ENCODE measurements around the gene PGBD1.

PGBD1 gene

DNA sequence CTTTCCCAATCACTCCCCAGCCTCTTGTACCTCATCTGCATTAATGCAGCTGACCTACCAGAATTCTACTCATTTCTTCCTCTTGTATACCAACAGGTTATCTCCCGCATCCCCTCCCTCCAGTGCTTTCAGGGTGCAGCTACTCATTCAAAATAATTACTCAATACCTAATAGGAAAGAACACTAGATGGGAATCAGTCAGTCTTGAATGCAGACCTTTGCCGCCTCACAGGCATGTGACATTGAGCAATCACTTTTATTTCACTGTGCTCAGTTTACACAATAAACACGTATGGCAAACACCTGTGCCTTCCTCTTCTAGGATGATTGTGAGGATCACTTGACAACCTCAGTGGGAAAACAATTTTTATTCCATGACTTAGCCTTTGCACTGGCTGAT lies 41.3 kb downstream of the PGBD1 start:
- Histone ChIP-seq H3K18ac (ENCODE audit: low read length) (no peak overlapping the region), H3K79me2 (ENCODE audit: control insufficient read depth, insufficient read depth, low read length) (no peaks in the 10 kb centered on the region), H2BK120ac (ENCODE audit: low read depth, low read length) (no peak overlapping the region), H2BK5ac (ENCODE audit: low read length) (no peak overlapping the region), H3K4me2 (ENCODE audit: low read length) (no peak overlapping the region), H3K27me3 (ENCODE audit: insufficient read depth, low read length, poor library complexity) (no peaks in the 10 kb centered on the region), H3K56ac (ENCODE audit: low read length) (no peak overlapping the region), H3K23ac (ENCODE audit: low read length) (no peak overlapping the region), H3K4ac (ENCODE audit: low read depth, low read length) (no peak overlapping the region), H3K27ac (ENCODE audit: low read depth, low read length) (no peak overlapping the region), H3K36me3 (ENCODE audit: control insufficient read depth, insufficient read depth, low read length) (peaks cover 2% of the 10 kb centered on the region), H2BK15ac (replicated peaks; ENCODE audit: low read depth) (no peak overlapping the region), H4K5ac (ENCODE audit: low read length) (no peak overlapping the region), H3K79me1 (ENCODE audit: low read length) (no peaks in the 10 kb centered on the region), H3K4me1 (ENCODE audit: control insufficient read depth, low read depth, low read length) (no peaks in the 10 kb centered on the region), H4K8ac (ENCODE audit: low read depth, low read length) (no peak overlapping the region), H2AK5ac (ENCODE audit: low read length) (no peak overlapping the region), H3K9ac (ENCODE audit: low read length) (no peak overlapping the region), H3K4me3 (ENCODE audit: low read length) (no peak overlapping the region)
- no CpG with 5 or more reads among the region's 3 CpGs for WGBS (ENCODE audit: extremely low coverage, insufficient coverage, low lambda C conversion rate)
- no peak for DNase-seq

DNA sequence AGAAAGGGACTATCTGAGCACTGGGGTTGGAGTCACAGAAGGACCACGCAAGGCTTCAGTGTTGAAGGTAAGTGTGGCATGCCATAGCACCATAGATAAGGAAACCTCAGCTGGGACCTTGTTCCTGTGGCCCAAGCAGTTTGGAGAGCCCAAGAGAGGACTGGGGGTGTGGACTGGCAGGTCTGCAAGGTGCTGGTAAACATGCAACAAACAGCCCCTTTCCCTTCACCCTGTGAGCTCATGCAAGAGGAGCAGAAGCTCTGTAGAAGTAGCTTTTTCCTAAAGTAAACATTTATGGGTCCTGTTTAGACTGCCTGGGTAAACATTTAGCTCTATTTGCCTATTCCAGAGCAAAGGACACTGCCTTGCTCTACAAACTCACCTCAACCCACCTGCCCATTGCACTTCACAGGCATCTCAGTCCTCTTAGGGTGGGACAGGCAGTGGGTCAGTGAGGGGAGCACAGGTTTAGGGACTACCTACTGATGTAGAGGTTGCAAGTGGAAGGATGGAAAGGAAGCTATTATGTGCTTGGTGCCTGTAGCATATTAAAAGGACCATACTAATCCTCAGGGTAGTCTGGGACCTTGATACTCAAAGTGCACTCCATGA lies 42.5 kb downstream of the PGBD1 start:
- Histone ChIP-seq H2BK120ac (ENCODE audit: low read depth, low read length) (no peak overlapping the region), H2BK5ac (ENCODE audit: low read length) (no peak overlapping the region), H2AK5ac (ENCODE audit: low read length) (no peak overlapping the region), H3K18ac (ENCODE audit: low read length) (no peak overlapping the region), H3K79me2 (ENCODE audit: control insufficient read depth, insufficient read depth, low read length) (no peaks in the 10 kb centered on the region), H2BK15ac (replicated peaks; ENCODE audit: low read depth) (no peak overlapping the region), H3K23ac (ENCODE audit: low read length) (no peak overlapping the region), H3K4me1 (ENCODE audit: control insufficient read depth, low read depth, low read length) (no peaks in the 10 kb centered on the region), H3K36me3 (ENCODE audit: control insufficient read depth, insufficient read depth, low read length) (peaks cover 2% of the 10 kb centered on the region), H4K5ac (ENCODE audit: low read length) (no peak overlapping the region), H3K27me3 (ENCODE audit: insufficient read depth, low read length, poor library complexity) (no peaks in the 10 kb centered on the region), H3K4ac (ENCODE audit: low read depth, low read length) (no peak overlapping the region), H3K4me2 (ENCODE audit: low read length) (no peak overlapping the region), H3K4me3 (ENCODE audit: low read length) (no peak overlapping the region), H3K27ac (ENCODE audit: low read depth, low read length) (no peak overlapping the region), H3K9ac (ENCODE audit: low read length) (no peak overlapping the region), H3K56ac (ENCODE audit: low read length) (no peak overlapping the region), H3K79me1 (ENCODE audit: low read length) (no peaks in the 10 kb centered on the region), H4K8ac (ENCODE audit: low read depth, low read length) (no peak overlapping the region)
- DNase-seq = no peak
- no CpG with 5 or more reads among the region's 1 CpG for WGBS (ENCODE audit: extremely low coverage, insufficient coverage, low lambda C conversion rate)

DNA sequence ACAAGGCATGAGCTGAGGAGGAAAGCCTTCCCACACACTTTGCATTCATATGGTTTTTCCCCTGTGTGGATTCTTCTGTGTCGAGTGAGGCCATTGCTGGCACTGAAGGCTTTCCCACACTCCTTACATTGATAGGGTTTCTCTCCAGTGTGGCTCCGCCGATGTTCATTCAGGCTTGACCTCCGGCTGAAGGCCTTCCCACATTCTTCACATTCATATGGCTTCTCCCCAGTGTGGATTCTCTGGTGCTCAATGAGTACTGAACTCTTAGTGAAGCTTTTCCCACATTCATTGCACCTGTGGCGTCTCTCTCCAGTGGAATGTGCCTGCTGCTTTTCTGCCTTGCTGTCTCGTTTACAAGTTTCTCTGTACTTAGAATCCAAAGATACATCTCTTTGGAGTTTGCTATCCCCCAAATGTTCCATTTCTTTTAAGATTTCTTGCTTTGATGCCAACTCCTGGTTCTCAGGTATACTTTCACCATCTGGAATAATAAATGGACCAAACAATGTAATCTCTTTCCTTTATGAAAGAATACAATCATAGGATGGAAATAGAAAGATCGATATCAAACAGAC lies 45.1 kb downstream of the PGBD1 start:
- no peak overlapping the region for H3K4ac ChIP-seq (ENCODE audit: low read depth, low read length)
- no peaks in the 10 kb centered on the region for H3K79me1 ChIP-seq (ENCODE audit: low read length)
- peaks cover 2% of the 10 kb centered on the region for H3K36me3 ChIP-seq (ENCODE audit: control insufficient read depth, insufficient read depth, low read length)
- H2BK120ac ChIP-seq (ENCODE audit: low read depth, low read length) = no peak overlapping the region
- H3K18ac ChIP-seq (ENCODE audit: low read length) = no peak overlapping the region
- DNase-seq = no peak
- H3K4me1 ChIP-seq (ENCODE audit: control insufficient read depth, low read depth, low read length) = no peaks in the 10 kb centered on the region
- WGBS (ENCODE audit: extremely low coverage, insufficient coverage, low lambda C conversion rate) = no CpG with 5 or more reads among the region's 7 CpGs
- no peak overlapping the region for H2BK5ac ChIP-seq (ENCODE audit: low read length)
- no peak overlapping the region for H3K9ac ChIP-seq (ENCODE audit: low read length)
- H4K5ac ChIP-seq (ENCODE audit: low read length) = no peak overlapping the region
- H3K27me3 ChIP-seq (ENCODE audit: insufficient read depth, low read length, poor library complexity) = no peaks in the 10 kb centered on the region
- no peak overlapping the region for H3K4me2 ChIP-seq (ENCODE audit: low read length)
- no peak overlapping the region for H3K56ac ChIP-seq (ENCODE audit: low read length)
- no peak overlapping the region for H3K27ac ChIP-seq (ENCODE audit: low read depth, low read length)
- H4K8ac ChIP-seq (ENCODE audit: low read depth, low read length) = no peak overlapping the region
- no peak overlapping the region for H2BK15ac ChIP-seq (replicated peaks; ENCODE audit: low read depth)
- H3K23ac ChIP-seq (ENCODE audit: low read length) = no peak overlapping the region
- no peak overlapping the region for H2AK5ac ChIP-seq (ENCODE audit: low read length)
- no peaks in the 10 kb centered on the region for H3K79me2 ChIP-seq (ENCODE audit: control insufficient read depth, insufficient read depth, low read length)
- peak overlapping the region; percentile 28 for H3K4me3 ChIP-seq (ENCODE audit: low read length)

DNA sequence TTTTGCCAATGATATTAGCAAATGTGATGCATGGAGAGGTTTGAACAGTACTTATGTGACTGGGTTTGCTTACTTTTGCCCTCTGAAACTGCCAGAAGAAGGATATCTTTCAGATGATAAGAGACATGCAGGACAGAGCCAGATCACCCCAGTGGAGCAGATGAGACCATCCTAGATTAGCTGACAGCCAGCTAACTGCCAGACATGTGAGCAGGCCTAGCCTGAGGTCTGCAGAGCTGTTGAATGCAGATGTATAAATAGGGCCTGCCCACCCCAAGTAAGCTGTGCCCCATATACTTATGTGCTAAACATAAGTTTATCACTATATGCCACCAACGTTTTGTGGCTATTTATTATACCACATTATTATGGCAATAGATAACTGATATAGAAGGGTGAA lies 48.7 kb downstream of the PGBD1 start:
- Histone ChIP-seq H3K18ac (ENCODE audit: low read length) (no peak overlapping the region), H3K79me1 (ENCODE audit: low read length) (no peaks in the 10 kb centered on the region), H3K79me2 (ENCODE audit: control insufficient read depth, insufficient read depth, low read length) (no peaks in the 10 kb centered on the region), H3K27me3 (ENCODE audit: insufficient read depth, low read length, poor library complexity) (no peaks in the 10 kb centered on the region), H3K4me1 (ENCODE audit: control insufficient read depth, low read depth, low read length) (peaks cover 5% of the 10 kb centered on the region), H4K8ac (ENCODE audit: low read depth, low read length) (no peak overlapping the region), H4K5ac (ENCODE audit: low read length) (no peak overlapping the region), H3K56ac (ENCODE audit: low read length) (no peak overlapping the region), H3K36me3 (ENCODE audit: control insufficient read depth, insufficient read depth, low read length) (peaks cover 2% of the 10 kb centered on the region), H2BK120ac (ENCODE audit: low read depth, low read length) (no peak overlapping the region), H2BK5ac (ENCODE audit: low read length) (no peak overlapping the region), H3K4ac (ENCODE audit: low read depth, low read length) (no peak overlapping the region), H3K9ac (ENCODE audit: low read length) (no peak overlapping the region), H2AK5ac (ENCODE audit: low read length) (no peak overlapping the region), H2BK15ac (replicated peaks; ENCODE audit: low read depth) (no peak overlapping the region), H3K23ac (ENCODE audit: low read length) (no peak overlapping the region), H3K27ac (ENCODE audit: low read depth, low read length) (no peak overlapping the region), H3K4me2 (ENCODE audit: low read length) (no peak overlapping the region), H3K4me3 (ENCODE audit: low read length) (no peak overlapping the region)
- DNase-seq = no peak
- no CpG with 5 or more reads among the region's 1 CpG for WGBS (ENCODE audit: extremely low coverage, insufficient coverage, low lambda C conversion rate)

DNA sequence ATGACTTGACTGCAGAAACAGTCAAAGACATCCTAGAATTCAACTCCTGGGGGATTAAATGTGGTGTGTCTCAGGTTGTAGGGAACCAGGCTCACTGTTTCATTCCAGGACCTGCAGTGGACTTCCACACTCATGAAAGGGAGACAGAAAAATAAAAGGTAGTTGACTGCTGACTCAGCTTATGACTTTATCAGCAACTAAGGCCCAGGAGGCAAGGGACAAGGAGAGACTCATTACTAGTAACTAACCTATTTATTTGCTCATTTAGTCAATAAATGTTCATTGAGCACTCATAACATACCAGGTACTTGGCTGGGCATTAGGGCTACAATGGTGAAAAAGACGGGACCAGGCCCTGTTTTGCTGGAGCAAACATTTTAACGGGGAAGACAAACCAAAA lies 51.7 kb downstream of the PGBD1 start:
- DNase-seq = no peak
- H3K4me2 ChIP-seq (ENCODE audit: low read length) = no peak overlapping the region
- no peak overlapping the region for H3K9ac ChIP-seq (ENCODE audit: low read length)
- H2AK5ac ChIP-seq (ENCODE audit: low read length) = no peak overlapping the region
- no peak overlapping the region for H2BK5ac ChIP-seq (ENCODE audit: low read length)
- H2BK120ac ChIP-seq (ENCODE audit: low read depth, low read length) = no peak overlapping the region
- no peak overlapping the region for H2BK15ac ChIP-seq (replicated peaks; ENCODE audit: low read depth)
- no peaks in the 10 kb centered on the region for H3K27me3 ChIP-seq (ENCODE audit: insufficient read depth, low read length, poor library complexity)
- WGBS (ENCODE audit: extremely low coverage, insufficient coverage, low lambda C conversion rate) = no CpG with 5 or more reads among the region's 2 CpGs
- H3K4me1 ChIP-seq (ENCODE audit: control insufficient read depth, low read depth, low read length) = peaks cover 7% of the 10 kb centered on the region
- no peak overlapping the region for H3K4me3 ChIP-seq (ENCODE audit: low read length)
- H3K27ac ChIP-seq (ENCODE audit: low read depth, low read length) = no peak overlapping the region
- no peak overlapping the region for H3K4ac ChIP-seq (ENCODE audit: low read depth, low read length)
- no peaks in the 10 kb centered on the region for H3K36me3 ChIP-seq (ENCODE audit: control insufficient read depth, insufficient read depth, low read length)
- no peak overlapping the region for H4K8ac ChIP-seq (ENCODE audit: low read depth, low read length)
- H3K56ac ChIP-seq (ENCODE audit: low read length) = no peak overlapping the region
- H3K18ac ChIP-seq (ENCODE audit: low read length) = no peak overlapping the region
- no peaks in the 10 kb centered on the region for H3K79me2 ChIP-seq (ENCODE audit: control insufficient read depth, insufficient read depth, low read length)
- no peak overlapping the region for H3K23ac ChIP-seq (ENCODE audit: low read length)
- H3K79me1 ChIP-seq (ENCODE audit: low read length) = no peaks in the 10 kb centered on the region
- H4K5ac ChIP-seq (ENCODE audit: low read length) = no peak overlapping the region

DNA sequence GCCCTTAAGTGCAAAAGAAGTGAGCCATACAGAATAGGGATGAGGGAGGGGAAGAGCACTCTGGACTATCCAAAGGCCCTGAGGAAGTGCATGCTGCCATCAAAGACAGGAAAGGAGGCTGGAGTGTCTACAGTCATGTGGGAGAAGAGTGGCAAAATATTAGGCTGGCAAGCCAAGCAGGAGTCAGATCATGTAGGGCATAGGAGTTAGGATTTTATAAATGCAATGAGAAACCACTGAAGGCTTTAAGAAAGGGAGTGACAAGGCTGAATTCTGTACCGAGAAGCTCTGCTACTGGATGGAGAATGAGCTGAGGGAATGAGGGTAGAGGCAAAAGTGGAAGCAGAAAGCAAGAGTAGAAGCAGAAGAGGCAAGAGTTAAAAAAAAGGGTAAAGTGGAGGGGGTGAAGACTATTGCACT lies 52.2 kb downstream of the PGBD1 start:
- no peak overlapping the region for H3K9ac ChIP-seq (ENCODE audit: low read length)
- no peak overlapping the region for H3K56ac ChIP-seq (ENCODE audit: low read length)
- H2BK120ac ChIP-seq (ENCODE audit: low read depth, low read length) = no peak overlapping the region
- H3K23ac ChIP-seq (ENCODE audit: low read length) = no peak overlapping the region
- no peak overlapping the region for H3K4me3 ChIP-seq (ENCODE audit: low read length)
- H2BK15ac ChIP-seq (replicated peaks; ENCODE audit: low read depth) = no peak overlapping the region
- H3K4me1 ChIP-seq (ENCODE audit: control insufficient read depth, low read depth, low read length) = peaks cover 7% of the 10 kb centered on the region
- no peak overlapping the region for H4K8ac ChIP-seq (ENCODE audit: low read depth, low read length)
- H3K4ac ChIP-seq (ENCODE audit: low read depth, low read length) = no peak overlapping the region
- no peaks in the 10 kb centered on the region for H3K79me2 ChIP-seq (ENCODE audit: control insufficient read depth, insufficient read depth, low read length)
- H3K27me3 ChIP-seq (ENCODE audit: insufficient read depth, low read length, poor library complexity) = no peaks in the 10 kb centered on the region
- no peak overlapping the region for H3K27ac ChIP-seq (ENCODE audit: low read depth, low read length)
- H3K79me1 ChIP-seq (ENCODE audit: low read length) = no peaks in the 10 kb centered on the region
- H3K36me3 ChIP-seq (ENCODE audit: control insufficient read depth, insufficient read depth, low read length) = no peaks in the 10 kb centered on the region
- H2AK5ac ChIP-seq (ENCODE audit: low read length) = no peak overlapping the region
- WGBS (ENCODE audit: extremely low coverage, insufficient coverage, low lambda C conversion rate) = no CpG with 5 or more reads among the region's 1 CpG
- DNase-seq = no peak
- no peak overlapping the region for H4K5ac ChIP-seq (ENCODE audit: low read length)
- H3K18ac ChIP-seq (ENCODE audit: low read length) = no peak overlapping the region
- no peak overlapping the region for H2BK5ac ChIP-seq (ENCODE audit: low read length)
- no peak overlapping the region for H3K4me2 ChIP-seq (ENCODE audit: low read length)

Measured in mesendoderm (in vitro differentiated cells).